CD4-positive, alpha-beta T cell treated with Interleukin-10 for 1 hour (primary cell): ENCODE results near the gene DPRX.

Experiments
- DNase-seq: peaks from one replicate; pipeline ENCODE4 v3.0.0-alpha.2; 2020

Gene DPRX

DNA sequence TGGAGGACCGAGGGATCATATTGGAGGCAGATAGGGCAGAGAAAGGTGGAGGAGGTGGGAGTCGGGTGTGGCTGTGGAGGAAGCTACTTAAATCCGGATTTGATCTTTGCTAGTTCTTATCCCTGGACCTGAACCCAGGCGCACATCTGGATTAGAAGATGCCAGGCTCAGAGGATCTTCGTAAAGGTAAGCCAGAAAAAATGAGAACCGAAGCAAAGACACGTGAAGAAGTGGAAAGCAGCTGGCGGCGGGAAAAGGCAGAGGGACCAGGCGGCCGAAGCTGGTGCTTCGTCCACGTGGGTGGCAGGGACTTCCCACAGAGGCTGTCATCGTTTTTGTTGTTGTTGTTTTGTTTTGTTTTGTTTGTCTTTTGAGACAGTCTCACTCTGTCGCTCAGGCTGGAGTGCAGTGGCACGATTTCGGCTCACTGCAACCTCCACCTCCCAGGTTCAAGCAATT lies at the start of gene DPRX:
DPRX (plus strand) TSS at position 51 of the 459 bp plus-strand sequence; CDS start at position 159, 108 bp downstream.
- DNase-seq = no peak

GRCh38 chr19:53583181-53583580 lies 48.6 kb upstream of the DPRX start:
- no peak for DNase-seq

- DNase-seq = no peak
These were observed 45.5 kb upstream of the DPRX start for GRCh38 chr19:53586277-53586691.

GRCh38 chr19:53594811-53595509 lies 36.8 kb upstream of the DPRX start:
- DNase-seq = no peak

- no peak for DNase-seq
These were observed 36.3 kb upstream of the DPRX start for GRCh38 chr19:53595510-53595867.

- no peak for DNase-seq
These were observed 35.7 kb upstream of the DPRX start for GRCh38 chr19:53596056-53596455.

DNA sequence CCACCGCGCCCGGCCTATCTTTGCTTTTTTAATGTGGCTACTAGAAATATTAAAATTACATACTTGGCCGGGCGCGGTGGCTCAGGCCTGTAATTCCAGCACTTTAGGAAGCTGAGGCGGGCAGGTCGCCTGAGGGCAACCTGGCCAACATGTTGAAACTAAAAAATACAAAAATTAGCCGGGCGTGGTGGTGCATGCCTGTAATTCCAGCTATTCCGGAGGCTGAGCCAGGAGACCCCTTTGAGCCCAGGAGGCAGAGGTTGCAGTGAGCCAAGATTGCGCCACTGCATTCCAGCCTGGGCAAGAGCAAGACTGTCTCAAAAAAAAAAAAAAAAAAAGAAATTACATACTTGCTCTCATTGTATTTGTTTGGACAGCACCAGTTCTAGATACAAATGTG lies 34.8 kb upstream of the DPRX start:
- DNase-seq = no peak

GRCh38 chr19:53598361-53598760 lies 33.4 kb upstream of the DPRX start:
- DNase-seq = no peak

DNA sequence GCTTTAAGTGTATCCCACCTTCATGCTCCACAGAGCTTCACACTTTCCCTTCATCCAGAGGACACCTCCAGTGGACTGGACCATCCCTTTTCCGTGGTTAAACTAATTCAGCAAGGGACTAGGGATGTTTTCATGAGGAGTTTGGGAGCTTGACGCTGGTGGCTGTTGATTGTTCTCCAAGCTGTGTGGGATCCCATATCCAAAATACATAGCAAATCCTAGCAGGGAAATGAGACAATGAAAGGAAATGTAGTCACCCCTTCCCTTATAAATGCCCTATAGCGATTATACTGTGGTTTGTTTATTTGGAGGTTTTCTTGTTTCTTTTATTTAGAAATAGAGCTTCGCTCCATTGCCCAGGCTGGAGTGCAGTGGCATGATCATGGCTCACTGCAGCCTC lies 31.6 kb upstream of the DPRX start:
- DNase-seq = no peak

GRCh38 chr19:53606031-53606430 lies 25.8 kb upstream of the DPRX start:
- no peak for DNase-seq

GRCh38 chr19:53608381-53608780 lies 23.4 kb upstream of the DPRX start:
- DNase-seq = no peak

DNA sequence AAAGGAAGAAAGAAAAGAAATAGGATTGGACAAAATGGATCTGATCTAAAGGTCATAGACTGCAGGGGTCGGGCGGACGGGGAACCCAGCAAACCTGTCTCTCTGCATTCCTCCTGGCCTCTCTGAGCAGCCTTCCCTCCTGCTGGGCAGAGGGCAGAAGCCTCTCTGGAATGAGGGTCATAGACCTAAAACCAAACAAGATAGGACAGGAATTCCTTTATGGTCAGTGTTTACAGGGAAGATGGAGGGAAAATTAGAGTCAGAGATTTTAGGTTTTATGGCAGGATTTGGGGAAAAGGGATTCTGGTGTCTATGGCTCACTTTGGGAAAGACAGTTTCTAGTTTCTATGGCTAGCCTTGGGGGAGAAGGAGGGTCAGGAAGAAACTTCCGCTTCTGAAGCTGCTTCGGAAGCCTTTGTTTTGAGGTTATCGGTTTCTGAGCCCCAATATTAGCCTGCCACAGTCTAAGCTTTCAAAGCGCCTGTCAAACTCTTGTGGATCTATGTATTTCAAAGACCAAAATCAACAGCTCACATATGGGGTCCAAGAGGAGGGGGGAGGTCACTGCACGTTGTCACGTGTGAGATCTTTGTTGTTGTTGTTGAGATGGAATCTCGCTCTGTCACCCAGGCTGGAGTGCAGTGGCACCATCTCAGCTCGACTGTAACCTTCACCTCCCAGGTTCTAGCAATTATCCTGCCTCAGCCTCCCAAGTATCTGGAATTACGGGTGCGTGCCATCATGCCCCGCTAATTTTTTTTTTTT lies 18.9 kb upstream of the DPRX start:
- DNase-seq = no peak

GRCh38 chr19:53621885-53622740 lies 9.7 kb upstream of the DPRX start:
- DNase-seq = no peak

DNA sequence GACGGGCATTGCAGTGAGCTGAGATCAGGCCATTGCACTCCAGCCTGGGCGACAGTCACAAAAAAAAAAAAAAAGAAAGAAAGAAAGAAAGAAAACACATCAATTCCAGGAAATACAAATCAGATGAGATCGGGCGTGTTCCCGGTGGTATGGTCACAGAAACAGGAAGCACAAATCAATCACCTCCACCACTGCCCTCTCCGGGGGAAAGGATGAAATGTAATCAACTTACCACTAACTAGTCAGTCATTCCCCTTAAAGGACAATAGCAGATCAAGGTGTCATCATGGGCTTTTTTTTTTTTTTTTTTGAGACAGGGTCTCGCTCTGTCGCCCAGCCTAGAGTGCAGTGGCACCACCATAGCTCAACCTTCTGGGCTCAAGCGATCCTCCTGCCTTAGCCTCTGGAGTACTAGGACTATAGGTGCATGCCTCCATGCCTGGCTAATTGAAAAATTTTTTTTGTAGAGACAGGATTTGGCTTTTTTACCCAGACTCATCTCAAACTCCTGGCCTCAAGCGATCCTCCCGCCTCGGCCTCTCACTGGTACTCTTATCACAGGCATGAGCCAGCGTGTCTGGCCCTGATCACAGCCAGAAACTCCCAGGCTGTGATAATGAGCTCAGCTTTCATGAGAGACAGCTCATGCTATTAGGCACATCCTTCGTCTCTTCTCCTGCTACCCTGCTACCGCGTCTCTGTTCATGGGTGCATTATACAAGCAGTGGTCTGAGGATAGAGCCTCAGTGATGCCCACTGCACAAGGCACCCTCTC lies 6.8 kb upstream of the DPRX start:
- no peak for DNase-seq

DNA sequence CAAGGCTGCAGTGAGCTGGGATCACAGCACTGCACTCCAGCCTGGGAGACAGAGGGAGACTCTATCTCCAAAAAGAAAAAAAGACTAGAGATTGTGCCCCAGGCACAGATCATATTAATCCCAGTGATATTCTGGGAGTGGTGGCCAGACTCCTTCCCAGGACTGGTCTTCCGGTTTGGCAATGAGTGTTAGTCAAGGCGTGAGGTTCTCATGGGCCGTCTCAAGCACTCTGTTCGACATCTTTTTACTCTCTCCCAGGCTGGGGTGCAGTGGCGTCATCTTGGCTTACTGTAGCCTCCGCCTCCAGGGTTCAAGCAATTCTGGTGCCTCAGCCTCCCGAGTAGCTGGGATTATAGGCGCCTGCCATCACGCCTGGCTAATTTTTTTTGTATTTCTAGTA lies 5.3 kb upstream of the DPRX start:
- no peak for DNase-seq

- DNase-seq = no peak
These were observed 4.8 kb upstream of the DPRX start for GRCh38 chr19:53626976-53627375.

- DNase-seq = no peak
These were observed 3.0 kb downstream of the DPRX start for GRCh38 chr19:53634768-53635167.

DNA sequence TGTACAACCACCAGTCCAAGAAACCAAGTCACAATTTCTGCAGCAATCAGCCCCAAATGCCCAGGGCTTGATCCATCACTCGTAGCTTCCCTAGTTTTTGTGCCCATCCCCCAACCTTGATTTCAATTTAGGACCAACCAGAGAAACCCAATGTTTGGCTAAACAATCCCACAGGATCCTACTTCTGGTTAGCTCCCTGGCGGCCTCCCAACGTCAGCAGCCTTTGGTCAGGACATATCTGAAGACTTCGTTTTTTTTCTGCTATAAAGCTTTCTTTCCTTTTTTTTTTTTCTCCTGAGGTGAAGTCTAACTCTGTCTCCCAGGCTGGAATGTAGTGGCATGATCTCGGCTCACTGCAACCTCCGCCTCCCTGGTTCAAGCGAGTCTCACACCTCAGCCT lies 7.7 kb downstream of the DPRX start:
- DNase-seq = no peak

DNA sequence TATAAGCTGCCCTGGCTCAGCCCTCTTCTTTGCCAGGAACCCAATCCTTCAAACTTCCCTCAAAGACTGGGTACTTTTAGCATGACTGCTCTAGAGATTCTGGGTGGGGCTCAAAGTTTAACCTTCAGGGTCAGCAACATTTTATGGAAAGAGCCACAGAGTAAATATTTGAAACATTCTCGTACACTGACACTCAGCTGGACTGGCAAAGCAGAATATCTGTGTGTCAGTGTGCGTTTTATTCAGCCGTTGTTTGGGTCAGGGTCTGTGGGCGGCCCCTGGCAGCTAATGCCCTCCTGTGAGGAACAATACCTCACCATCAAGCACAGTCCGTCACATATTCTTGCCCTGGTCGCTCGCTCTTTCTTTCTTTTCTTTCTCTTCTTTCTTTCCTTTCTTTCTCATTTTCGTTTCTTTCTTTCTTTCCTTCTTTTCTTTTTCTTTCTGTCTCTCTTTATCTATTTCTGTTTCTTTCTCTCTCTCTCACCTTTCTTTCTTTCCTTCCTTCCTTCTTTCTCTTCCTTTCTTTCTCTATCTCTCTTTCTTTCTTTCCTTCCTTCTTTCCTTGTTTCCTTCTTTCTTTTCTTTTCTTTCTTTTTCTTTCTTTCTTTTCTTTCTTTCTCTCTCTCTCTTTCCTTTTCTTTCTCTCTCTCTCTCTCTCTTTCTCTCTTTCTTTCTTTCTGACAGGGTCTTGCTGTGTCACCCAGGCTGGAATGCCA lies 10.7 kb downstream of the DPRX start:
- no peak for DNase-seq

DNA sequence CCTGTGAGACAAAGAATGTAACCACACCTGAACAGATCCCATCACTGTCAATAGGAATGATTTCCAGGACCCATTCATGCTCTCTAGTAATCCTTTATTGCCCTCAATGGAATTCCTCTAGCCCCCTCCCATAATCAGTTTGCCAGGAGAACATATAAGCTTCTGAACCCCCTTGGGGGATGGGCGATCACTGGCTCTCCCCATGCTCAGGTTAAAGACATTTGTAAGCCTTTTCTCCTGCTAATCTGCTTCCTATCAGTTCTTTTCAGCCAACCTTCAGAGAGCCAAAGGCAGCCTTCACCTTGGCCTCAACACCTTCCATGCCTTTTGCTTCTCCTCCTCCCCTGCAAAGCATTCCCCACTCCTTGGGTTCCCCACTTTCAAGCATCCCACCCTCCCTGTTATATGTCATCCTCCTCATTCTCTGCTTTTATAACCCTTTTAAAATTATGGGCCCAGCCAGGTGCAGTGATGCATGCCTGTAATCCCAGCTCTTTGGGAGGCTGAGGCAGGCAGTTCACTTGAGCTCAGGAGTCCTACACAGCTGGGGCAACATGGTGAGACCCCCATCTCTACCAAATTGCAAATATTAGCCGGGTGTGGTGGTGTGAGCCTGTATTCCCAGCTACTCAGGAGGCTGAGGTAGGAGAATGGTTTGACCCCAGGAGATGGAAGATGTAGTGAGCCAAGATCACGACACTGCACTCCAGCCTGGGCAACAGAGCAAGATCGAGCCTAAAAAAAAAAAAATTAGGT lies 12.4 kb downstream of the DPRX start:
- no peak for DNase-seq

- DNase-seq = no peak
These were observed 14.3 kb downstream of the DPRX start for GRCh38 chr19:53646144-53646543.
